ENCODE measurements around the gene P4HA1. TPM values are rescaled to one million over a fixed set of nuclear protein-coding genes. Genes with fewer than 3 reads are reported as not detected.
"Not testable (repeated sequence)": the region's sequence is repeated elsewhere in the genome, so short reads cannot be mapped to it uniquely, and the experiment has no call there.

P4HA1 gene
- polyA plus RNA-seq, 3 donors, result 74.1 to 89.0 (median 79.8) TPM

DNA sequence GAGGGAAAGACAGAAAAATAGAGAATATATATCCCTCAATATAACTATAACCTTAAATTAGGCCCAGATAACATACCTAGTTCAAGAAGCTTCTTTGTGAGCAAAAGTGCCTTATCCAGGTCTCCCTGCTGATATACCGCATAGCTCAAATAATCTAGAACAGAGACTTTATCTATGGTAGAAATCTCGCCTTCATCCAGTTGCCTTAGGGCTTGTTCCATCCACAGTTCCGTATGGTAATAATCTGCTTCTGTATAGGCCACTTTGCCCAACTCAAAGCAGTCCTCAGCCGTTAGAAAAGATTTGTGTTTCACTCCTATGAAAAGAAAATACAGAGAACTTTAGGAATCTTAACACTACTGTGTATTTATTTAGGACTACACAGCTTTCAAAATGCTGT lies 43.4 kb downstream of the P4HA1 start:
- DNase-seq, result no peak

DNA sequence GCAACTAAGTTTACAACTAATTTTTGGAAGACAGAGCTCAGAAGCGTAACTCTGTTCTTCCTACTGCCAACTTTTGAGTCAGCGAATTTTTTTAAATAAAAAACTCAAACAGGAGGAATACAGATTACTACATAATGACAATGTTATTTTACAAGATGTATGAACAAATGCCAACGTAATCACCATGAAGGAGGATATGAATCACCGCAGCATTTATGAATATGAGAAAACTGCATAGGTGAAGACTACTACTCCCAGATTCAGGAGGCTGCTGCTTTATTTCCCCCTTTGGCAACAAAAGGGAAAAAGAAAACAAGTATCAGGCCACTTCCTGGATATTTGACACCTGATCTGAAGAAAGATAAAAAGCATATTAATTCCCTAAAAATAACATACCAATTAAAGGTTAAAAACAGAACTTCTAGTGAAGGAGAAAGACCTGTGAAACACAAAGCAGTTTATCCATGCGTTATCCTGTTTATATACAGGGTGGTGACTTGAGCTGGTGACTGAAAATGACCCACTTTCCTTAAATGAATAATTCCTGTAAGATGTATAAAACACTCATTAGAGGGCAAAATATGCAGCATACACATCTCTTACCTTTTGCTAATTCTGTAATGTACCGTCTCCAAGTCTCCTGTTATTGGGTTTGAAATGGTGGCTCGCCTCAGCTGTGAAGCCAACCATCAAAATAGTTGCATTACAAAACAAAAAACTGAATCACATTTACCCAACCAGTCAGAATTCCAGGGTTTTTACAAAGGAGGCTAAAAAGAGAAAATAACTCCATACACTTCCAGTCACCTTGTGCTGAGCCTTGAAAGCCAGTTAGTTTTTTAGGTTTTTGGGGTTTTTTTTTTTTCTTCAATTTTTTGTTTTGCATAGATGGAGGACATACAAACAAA lies 52.0 kb downstream of the P4HA1 start:
- peak; percentile 14 for DNase-seq

DNA sequence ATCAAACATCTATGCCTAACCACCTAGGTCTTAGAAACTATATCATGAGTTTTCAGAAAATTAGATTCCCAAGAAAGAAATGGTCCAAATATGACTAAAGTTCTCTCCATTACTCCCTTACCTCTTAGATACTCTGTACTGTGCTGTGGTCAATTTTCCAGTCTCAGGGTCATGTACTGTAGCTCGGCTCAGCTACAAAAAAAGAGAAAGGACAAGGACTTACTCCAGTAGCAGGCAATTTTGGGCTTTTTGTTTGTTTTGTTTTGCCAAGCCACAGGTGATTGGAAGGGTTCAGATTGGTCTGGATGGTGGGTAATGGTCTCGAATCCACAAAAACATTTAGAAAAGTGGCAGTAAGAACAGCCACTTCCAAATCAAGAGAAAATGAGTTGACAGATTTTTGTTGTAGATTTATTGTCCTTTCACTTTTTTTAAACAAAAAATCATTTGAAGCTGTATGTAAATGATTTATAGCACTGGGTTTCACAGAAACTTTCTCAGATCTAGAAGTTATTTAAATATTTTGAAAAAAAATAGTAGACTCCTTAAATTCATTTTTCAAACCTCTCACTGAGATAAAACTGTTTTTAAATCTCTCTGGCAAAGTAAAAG lies 52.8 kb downstream of the P4HA1 start:
- no peak for DNase-seq

DNA sequence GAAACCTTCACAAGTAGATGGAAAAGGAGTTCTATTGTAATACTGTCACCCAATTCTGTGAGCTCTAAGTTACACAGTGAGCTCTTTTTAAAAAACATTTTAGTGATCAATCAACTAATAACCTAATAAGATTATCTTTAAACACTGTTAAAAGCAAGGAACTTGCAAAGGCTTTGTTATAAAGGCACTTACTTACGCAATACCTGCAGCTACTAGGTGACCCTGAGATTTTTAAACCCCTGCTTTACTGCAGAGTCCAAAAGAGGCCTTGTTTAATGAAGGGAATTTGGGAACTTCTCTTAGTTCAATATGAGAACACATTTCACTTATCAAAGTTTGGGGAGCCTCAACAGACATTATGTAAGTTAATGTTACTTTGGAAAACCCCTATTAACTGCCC lies 53.3 kb downstream of the P4HA1 start:
- no peak for DNase-seq

DNA sequence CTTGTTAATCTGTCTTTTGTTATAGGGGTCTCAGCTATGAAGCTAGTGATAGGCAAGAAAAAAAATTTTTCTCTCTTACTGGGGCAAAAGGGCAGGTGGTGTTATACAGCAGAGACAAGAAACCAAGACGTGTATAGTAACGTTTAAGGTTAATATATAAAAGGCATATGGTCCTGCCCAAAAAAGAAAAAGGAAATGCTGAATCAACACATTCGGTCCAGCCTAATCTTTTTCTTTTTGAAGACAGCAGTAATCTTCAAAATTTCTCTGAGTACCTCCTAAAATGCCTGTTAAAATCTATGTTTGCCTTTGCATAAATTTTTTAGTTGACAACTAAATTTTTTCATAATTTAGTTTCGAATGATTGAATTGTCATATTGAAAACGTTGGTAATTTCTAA lies 54.5 kb downstream of the P4HA1 start:
- no peak for DNase-seq

DNA sequence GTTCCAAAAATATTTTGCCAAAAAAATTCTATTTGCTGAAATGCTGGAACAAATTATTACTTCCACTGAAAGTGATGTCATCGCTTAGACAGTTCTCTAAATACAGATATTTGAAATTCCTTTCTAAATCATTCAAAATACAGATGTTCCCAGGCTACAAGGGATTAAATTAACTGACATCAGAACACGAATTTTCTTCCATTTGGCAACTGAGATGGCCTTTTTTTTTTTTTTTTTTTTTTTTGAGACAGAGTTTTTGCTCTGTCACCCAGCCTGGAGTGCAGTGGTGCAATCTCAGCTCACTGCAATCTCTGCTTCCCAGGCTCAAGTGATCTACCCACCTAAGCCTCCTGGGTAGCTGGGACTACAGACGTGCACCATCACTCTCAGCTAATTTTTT lies 57.0 kb downstream of the P4HA1 start:
- no peak for DNase-seq

DNA sequence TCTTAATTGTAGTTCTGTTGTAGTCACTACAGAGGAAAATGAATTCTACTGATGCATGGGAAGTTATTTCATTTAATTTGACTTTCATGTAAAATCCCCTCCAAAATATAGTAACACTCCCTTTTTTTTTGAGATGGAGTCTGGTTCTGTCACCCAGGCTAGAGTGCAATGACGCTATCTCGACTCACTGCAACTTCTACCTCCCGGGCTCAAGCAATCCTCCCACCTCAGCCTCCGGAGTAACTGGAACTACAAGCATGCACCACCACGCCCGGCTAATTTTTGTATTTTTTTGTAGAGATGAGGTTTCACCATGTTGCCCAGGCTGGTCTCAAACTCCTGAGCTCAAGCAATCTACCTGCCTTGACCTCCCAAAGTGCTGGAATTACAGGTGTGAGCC lies 60.4 kb downstream of the P4HA1 start:
- DNase-seq, result not testable (repeated sequence)

DNA sequence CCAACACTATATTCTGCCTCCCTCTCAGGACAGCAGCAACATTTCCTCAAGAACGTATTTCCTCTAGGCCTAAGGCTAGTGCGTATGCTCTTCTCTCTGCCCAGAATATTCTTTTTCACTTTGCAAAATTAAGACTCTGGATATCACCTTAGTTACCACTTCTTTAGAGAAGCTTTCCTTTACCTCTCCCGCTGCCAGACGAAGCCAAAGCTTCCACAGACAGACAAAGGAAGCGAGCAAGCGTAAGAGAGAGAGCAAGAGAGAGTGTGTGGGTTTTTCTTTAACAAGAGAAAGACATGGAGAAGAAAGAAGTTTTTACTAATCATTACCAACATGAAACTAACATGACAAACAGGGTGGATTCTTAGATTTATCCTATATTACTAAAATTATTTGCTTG lies 64.1 kb downstream of the P4HA1 start:
- no peak for DNase-seq

DNA sequence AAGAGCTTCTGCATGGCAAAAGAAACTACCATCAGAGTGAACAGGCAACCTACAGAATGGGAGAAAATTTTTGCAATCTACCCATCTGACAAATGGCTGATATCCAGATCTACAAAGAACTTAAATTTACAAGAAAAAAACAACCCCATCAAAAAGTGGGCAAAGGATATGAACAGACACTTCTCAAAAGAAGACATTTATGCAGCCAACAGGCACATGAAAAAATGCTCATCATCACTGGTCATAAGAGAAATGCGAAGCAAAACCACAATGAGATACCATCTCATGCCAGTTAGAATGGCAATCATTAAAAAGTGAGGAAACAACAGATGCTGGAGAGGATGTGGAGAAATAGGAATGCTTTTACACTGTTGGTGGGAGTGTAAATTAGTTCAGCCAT lies 70.0 kb downstream of the P4HA1 start:
- not testable (repeated sequence) for DNase-seq

DNA sequence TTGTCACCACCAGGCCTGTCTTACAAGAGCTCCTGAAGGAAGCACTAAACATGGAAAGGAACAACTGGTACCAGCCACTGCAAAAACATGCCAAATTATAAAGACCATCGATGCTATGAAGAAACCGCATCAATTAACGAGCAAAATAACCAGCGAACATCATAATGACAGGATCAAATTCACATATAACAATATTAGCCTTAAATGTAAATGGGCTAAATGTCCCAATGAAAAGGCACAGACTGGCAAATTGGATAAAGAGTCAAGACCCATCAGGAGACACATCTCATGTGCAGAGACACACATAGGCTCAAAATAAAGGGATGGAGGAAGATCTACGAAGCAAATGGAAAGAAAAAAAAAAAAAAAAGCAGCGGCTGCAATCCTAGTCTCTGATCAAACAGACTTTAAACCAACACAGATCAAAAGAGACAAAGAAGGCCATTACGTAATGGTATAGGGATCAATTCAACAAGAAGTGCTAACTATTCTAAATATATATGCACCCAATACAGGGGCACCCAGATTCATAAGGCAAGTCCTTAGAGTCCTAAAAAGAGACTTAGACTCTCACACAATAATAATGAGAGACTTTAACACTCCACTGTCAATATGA lies 73.1 kb downstream of the P4HA1 start:
- not testable (repeated sequence) for DNase-seq

DNA sequence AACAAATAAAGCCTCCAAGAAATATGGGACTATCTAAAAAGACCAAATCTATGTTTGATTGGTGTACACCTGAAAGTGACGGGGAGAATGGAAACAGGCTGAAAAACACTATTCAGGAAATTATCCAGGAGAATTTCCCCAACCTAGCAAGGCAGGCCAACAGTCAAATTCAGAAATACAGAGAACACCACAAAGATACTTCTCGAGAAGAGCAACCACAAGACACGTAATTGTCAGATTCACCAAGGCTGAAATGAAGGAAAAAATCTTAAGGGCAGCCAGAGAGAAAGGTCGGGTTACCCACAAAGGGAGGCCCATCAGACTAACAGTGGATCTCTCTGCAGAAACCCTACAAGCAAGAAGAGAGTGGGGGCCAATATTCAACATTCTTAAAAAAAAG lies 73.7 kb downstream of the P4HA1 start:
- not testable (repeated sequence) for DNase-seq

DNA sequence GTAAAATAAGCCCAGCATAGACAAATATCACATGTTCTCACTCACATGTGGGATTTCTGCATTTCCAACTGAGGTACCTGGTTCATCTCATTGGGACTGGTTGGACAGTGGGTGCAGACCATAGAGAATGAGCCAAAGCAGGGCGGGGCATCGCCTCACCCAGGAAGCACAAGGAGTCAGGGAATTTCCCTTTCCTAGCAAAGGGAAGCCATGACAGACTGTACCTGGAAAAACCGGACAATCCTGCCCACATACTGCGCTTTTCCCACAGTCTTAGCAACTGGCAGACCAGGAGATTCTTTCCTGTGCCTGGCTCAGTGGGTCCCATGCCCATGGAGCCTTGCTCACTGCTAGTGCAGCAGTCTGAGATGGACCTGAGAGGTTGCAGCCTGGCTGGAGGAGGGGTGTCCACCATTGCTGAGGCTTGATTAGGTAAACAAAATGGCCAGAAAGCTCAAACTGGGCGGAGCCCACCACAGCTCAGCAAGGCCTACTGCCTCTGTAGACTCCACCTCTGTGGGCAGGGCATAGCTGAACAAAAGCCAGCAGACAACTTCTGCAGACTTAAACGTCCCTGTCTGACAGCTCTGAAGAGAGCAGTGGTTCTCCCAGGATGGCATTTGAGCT lies 75.0 kb downstream of the P4HA1 start:
- not testable (repeated sequence) for DNase-seq

DNA sequence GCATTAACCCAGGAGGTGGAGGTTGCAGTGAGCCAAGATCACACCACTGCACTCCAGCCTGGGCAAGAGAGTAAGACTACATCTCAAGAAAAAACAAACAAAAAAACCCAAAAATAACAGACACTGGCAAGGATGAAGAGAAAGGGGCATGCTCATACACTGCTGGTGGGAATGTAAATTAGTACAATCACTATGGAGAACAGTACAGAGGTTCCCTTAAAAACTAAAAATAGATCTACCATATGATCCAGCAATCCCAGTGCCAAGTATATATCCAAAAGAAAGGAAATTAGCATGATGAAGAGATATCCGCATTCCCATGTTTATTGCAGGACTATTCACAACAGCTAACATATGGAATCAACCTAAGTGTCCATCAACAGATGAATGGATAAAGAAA lies 75.6 kb downstream of the P4HA1 start:
- DNase-seq, result no peak

DNA sequence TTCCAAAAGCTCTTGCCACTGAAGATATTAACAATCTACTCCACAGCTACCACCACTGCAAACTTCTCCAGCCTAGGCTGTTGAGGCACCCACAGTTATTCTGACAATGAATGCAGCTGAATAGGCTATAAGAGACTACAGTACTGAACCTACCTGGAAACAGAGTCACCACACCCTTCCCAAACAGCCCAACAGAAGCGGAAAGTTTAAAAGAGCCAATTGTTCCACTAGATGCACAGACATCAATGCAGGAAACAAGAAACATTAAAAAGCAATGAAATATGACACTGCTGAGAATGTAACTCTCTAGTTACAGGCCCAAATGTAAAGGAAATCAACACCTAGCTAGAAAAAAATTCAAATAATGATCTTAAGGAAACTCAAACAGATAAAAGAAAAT lies 77.6 kb downstream of the P4HA1 start:
- no peak for DNase-seq

DNA sequence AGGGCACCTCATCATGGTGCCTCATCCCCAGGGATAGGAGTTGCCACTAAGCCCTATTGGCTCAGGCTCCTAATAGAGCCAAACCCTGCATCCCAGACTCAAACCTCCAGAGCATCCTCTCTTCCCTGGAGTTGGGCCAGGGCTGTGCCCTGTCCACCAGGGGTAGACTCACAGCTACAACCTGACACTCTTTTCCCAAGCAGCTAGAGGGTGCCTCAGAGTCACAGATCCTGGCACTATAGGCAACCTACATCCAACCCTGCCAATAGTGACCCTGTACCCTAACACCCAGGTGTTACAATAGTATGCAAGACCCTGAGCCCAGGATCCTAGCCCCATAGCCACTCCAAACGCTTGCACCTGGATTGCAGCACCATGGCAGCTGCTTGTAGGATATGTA lies 78.0 kb downstream of the P4HA1 start:
- no peak for DNase-seq

DNA sequence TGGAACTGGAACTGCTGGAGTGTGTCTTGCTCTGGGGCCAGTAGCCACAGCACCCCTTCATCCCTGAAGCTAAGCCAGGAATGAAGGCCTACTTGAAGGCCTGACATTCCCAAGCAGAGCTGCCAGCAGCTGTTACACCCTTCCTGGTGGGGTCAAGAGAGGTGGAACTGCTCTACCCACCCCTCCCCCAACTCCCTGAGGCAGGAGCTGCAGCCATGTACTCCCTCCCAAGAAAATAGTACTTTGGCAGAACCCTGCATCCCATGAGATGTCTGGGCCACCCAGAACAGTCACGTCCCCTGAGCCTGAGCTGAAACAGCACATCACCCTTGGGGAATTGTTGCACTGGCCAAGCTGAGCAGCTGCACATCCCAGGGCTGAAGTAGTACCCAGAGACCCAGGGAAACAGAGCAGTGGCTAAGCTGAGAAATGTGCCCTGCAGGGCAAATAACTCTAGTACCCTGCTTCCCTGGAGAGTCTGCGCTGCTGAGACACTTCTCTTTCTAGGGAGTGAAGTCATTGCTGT lies 78.6 kb downstream of the P4HA1 start:
- no peak for DNase-seq

DNA sequence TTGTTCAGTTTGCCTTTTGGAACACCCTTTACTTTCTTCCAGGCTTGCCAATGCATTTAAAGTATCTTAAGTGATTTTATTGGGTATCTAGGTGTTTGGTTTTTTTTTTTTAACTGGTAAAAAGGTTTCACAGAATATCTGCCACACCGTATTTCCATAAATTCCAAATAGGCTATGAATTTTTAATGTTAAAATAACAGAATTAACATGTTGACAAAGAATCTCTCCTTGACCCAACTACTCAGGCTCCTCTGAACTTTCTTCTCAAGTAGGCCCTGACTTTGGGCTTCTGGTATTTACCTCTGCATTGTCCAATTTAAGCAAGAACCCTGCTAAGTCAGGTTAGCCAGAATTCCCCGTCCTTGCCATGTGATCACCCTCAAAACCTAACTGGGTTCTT lies 80.9 kb downstream of the P4HA1 start:
- DNase-seq, result no peak

DNA sequence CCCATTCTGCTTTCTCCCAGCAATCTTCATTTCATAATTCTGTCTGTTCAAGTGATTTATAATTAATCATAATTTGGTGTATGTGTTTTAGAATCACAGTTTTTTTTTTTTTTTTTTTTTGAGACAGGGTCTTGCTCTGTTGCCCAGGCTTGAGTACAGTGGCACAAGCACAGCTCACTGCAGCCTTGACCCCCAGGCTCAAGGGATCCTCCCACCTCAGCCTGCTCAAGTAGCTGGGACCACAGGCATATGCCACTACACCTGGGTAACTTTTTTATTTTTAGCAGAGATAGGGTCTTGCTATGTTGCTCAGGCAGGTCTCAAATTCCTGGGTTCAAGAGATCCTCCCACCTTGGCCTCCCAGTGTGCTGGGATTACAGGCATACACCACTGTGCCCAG lies 92.8 kb downstream of the P4HA1 start:
- DNase-seq, result no peak

DNA sequence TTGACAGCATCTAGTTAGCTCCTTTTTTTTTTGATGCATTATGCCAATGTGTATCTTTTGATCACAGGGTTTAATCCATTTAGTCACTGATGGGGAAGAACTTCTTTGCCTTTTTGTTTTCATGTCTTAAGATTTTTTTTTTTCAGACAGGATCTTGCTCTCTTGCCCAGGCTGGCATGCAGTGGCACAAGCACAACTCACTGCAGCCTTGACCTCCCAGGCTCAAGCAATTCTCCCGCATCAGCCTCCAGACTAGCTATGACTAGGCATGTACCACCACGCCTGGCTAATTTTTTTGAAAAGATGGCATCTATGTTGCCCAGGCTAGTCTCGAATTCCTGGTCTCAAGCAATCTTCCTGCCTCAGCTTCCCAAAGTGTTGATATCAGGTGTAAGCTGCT lies 95.7 kb downstream of the P4HA1 start:
- DNase-seq, result no peak

DNA sequence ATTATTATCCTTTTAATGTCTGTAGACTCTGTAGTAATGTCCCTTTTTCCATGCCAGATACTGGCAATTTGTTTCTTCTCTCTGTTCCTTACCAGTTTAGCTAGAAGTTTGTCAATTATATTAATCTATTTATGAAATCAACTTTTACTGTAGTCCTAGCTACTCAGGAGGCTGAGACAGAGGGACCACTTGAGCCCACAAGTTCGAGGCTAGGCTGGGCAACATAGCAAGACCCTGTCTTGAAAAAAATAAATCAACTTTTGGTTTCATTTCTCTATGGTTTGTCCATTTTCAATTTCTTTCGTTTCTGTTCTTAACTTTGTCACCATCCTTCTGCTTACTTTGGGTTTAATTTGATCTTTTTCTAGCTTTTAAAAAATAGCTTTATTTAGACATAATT lies 99.6 kb downstream of the P4HA1 start:
- no peak for DNase-seq

DNA sequence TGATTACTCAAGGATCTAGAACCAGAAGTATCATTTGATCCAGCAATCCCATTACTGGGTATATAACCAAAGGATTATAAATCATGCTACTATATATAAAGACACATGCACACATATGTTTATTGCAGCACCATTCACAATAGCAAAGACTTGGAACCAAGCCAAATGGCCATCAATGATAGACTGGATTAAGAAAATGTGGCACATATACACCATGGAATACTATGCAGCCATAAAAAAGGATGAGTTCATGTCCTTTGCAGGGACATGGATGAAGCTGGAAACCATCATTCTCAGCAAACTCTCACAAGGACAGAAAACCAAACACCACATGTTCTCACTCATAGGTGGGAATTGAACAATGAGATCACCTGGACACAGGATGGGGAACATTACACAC lies 101.2 kb downstream of the P4HA1 start:
- not testable (repeated sequence) for DNase-seq

DNA sequence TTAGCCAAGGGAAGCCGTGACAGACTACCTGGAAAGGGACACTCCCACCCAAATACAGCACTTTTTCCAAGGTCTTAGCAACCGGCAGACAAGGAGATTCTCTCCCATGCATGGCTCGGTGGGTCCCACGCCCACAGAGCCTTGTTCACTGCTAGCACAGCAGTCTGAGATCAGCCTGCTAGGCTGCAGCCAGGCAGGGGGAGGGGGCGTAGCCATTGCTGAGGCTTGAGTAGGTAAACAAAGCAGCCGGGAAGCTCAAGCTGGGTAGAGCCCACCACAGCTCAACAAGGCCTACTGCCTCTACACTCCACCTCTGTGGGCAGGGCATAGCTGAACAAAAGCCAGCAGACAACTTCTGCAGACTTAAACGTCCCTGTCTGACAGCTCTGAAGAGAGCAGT lies 106.9 kb downstream of the P4HA1 start:
- DNase-seq, result not testable (repeated sequence)

Measured in renal pelvis (tissue), 4 donors.